GM04504 (cell line): ENCODE measurements around the gene PGLYRP4.

Experiments used
- DNase-seq: peaks from one replicate; pipeline ENCODE4 v3.0.0-alpha.2; 2012; ENCODE audit warnings: low read depth

Gene PGLYRP4

GRCh38 chr1:153288634-153289275 lies 59.9 kb downstream of the PGLYRP4 start:
- DNase-seq: no peak
